ENCODE measurements around the gene PRDM9.
"Not testable (repeated sequence)": the region's sequence is repeated elsewhere in the genome, so short reads cannot be mapped to it uniquely, and the experiment has no call there.

PRDM9 gene

DNA sequence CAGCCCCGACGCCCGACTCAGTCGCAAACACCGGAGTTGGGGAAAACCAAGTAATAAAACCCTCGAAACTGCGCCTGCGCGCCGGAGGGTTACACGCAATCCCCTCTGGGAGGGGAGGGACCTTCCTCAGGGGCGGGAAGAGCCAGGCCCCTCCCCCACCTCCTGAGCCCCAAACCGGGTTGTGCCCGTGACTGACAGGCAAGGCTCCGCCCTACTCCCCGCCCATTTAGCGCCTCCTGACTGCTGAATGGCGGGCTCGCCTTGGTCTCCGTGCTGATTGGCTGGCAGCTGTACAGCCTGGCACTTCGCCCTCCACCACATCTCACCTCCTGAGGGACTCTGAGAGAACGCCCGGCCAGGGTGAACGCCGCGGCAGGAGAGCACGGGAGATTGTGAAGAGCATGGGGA lies at the start of gene PRDM9:
Gene PRDM9 (plus strand): TSS at position 332 of the 408 bp plus-strand sequence. CDS start 1,425 bp downstream, outside the sequence.
- peak; percentile 69 for FAIRE-seq

DNA sequence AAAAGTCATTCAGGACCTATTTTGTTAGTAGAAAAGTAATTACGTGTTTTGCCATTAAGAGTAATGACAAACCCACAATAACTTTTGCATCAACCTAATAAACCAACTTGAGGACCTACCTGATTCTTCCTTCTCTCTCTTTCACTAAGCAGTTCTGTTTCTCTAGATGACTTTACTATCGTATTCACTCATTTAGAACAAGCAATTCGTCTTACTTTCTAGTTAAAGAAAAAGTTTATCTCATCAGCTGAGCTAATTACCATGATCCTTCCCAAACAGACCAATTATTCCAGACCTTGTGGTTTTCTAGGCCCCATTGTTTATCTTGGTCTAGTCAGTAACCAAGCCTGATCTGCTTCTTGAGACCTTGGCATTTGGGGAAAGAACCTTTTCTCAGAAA lies 49.6 kb upstream of the PRDM9 start:
- no peak for FAIRE-seq

More for the DNA sequence above, at the start of gene PRDM9:
- DNase-seq (ENCODE audit: insufficient read length, low spot score), result peak; percentile 62

DNA sequence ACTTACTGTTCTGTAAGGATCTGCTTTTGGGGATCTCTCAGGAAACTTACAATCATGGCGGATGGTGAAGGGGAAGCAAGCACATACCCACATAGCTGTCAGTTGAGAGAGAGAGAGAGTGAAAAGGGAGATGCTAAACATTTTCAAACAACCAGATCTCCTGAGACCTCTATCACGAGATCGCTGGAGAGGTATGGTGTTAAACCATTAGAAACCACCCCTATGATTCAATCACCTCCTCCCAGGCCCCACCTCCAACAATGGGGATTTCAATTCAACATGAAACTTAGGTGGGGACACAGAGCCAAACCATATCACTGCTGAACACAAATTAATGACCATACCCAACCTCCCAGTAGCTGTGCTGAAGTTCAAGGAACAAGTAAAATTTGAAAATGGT lies 48.2 kb upstream of the PRDM9 start:
- peak; percentile 23 for FAIRE-seq
- no peak for DNase-seq (ENCODE audit: insufficient read length, low spot score)

More for the DNA sequence above, 49.6 kb upstream of the PRDM9 start:
- DNase-seq (ENCODE audit: insufficient read length, low spot score), result no peak

DNA sequence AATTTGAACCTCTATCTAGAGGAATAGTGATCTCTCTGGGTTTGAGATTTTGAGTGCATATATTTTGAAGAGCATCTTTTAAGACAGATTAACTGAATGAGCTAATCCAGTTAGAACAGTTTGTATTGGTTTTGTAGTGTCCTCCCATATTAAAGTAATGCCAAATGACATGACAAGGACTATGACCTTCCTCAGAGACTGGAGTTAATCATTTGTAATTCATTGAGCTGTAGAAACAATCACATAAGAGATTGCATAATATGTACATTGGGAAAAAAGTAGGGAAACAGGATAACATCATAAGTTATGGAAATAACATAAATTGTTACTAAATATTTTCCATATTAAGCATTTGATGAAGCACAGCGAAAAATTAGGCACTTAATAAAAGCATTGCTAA lies 45.8 kb upstream of the PRDM9 start:
- no peak for FAIRE-seq
- DNase-seq (ENCODE audit: insufficient read length, low spot score), result no peak

DNA sequence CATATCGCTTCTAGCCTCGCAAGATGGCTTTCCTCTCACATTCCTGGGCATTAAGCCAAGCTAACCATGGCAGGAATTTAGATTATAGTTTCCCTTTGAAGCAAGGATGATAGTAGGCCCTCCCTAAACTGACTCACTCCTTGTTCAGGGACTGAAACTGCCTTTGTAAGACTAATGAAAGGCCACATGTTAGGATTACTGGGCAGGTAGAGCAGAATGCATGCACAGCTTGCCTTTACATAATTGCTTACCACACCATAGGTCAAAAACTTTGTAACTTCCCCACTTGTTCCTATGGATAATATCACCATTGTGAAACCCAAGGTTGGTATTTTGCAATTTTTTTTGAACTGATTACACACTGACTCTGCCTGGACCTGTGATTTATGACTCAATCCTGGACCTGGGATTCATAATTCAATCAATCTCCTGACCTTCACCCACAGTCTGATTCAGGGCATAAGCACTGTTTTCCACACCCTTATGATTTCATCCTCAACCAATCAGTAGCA lies 41.0 kb upstream of the PRDM9 start:
- DNase-seq (ENCODE audit: insufficient read length, low spot score) (peak; percentile 55), FAIRE-seq (peak; percentile 91)

DNA sequence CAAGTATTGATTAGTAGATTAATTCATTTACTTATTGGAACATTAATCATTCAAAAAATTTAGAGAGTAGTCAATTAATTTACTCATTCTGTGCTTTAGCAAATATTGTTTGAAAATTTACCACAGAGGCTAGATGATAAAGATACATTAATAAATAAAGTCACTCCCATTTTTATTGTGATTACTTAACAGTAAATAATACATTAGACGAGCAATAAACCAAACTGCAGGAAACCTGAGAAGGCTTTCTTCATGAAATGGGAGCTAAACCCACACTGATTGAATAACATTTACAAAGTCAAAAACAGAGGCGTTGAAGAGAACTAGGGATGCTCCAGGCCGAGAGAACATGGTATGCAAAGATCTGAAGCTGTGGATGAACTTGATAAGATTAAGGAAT lies 38.8 kb upstream of the PRDM9 start:
- FAIRE-seq, result no peak
- no peak for DNase-seq (ENCODE audit: insufficient read length, low spot score)

DNA sequence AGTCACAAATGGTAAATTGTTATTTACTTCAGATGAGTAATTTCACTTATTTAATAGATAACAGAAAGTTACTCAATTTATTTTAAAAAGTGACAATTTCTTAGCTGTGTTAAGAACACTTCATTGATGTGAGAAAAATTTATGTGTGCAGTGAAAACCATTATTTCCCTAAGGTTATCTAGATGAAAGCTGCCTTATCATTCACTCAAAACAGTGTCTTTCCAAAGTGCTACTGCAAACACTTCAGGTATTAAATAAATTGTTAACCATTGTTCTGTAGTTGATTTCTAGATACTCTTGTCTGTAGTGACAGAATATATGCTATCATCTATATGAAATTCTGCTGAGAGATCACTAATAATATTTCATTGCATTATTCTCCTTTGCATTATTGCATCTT lies 33.5 kb upstream of the PRDM9 start:
- no peak for FAIRE-seq
- DNase-seq (ENCODE audit: insufficient read length, low spot score), result no peak

DNA sequence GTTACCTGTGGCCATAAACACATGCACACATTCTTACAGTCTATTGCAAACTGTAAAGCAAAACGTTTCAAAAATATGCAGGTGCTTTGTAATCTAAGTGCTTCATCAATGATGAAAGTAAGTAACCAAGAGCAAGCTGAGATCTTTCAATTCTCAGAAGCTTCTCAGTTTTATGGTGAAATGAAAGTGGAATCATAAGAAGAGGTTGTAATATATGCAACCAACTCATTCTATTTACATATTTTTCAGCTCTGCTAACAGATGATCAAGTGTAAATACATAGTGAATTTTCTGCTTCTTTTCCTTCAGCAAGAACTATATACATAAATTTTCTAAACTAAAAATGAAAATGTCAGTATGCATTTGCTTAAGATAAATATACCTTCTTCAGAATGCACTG lies 33.1 kb upstream of the PRDM9 start:
- DNase-seq (ENCODE audit: insufficient read length, low spot score), result no peak
- no peak for FAIRE-seq

DNA sequence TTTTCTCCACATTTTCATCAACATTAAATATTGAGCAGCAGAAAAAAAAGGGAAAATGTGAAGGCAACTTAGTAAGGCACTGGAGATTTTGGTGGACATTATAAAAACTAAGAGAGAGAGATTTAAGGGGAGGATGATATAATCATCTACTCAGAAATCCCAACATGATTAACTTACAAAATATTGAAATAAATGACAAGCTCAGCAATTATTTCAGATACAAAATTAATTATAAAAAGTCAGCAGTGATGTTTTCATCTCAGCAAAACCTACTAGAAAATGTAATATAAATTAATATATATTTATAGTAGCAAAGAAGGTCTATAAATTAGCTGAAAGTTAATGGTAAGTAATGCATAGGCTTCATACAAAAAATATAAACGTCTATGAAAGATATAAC lies 30.8 kb upstream of the PRDM9 start:
- DNase-seq (ENCODE audit: insufficient read length, low spot score) (no peak), FAIRE-seq (no peak)

DNA sequence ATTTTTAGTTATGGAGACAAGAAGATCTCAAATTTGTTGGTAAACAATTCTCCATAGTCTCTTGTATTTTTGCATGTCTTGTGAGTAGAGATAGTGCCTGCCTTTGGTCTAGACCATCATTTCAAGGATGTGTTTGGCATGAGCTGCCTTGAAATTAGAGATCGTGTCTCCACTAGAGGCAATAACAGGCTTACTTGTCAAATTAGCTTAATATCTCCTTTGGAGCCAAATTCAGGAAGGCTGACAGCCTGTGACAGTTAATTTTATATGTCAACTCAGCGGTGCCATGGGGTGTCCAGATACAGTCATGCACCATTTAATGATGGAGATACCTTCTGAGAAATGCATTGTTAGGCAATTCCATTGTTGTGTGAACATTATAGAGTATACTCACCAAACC lies 24.8 kb upstream of the PRDM9 start:
- FAIRE-seq (peak; percentile 65), DNase-seq (ENCODE audit: insufficient read length, low spot score) (no peak)

DNA sequence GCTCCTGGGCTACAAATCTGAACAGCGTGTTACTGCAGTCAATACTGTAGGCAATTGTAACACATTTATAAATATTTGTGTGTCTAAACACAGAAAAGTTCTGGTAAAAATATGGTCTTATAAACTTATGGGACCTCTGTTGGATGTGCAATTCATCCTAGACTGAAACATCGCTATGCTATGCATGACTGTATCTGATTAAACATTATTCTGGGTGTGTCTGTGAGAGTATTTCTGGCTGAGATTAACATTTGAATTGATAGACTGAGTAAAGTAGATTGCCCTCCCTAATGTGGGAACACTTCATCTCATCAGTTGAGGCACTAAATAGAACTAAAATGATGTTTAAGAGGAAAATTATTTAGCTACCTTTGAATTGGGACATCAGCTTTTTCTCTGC lies 24.3 kb upstream of the PRDM9 start:
- DNase-seq (ENCODE audit: insufficient read length, low spot score), result no peak
- FAIRE-seq, result no peak

DNA sequence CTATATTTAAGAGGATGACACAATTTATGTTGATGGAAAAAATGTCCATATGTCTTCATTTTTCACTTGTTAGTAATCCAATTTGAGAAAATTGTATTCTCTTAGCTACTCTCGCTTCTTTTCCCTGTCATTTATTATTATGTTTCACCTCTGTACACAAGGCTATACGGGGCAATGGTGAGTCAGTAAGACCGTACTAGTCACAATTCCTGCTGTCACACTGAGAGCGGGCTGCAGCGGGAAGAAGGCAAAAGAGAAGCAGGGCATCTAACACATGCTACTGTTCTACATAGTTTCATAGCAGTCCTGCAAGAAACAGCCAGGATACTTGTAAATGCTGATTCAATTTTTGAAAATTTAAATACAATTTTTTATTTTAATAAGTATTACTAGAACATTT lies 23.3 kb upstream of the PRDM9 start:
- DNase-seq (ENCODE audit: insufficient read length, low spot score), result no peak
- FAIRE-seq, result no peak

DNA sequence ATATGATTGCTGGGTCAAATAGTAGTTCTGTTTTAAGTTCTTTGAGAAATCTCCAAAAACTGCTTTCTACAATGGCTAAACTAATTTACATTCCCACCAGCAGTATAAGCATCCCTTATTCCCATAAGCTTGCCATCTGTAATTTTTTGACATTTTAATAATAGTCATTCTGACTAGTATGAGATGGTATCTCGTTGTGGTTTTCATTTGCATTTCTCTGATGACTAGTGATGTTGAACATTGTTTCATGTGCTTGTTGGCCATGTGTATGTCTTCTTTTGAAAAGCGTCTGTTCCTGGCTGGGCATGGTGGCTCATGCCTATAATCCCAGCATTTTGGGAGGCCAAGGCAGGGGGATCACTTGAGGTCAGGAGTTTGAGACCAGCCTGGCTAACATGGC lies 21.2 kb upstream of the PRDM9 start:
- FAIRE-seq, result not testable (repeated sequence)

DNA sequence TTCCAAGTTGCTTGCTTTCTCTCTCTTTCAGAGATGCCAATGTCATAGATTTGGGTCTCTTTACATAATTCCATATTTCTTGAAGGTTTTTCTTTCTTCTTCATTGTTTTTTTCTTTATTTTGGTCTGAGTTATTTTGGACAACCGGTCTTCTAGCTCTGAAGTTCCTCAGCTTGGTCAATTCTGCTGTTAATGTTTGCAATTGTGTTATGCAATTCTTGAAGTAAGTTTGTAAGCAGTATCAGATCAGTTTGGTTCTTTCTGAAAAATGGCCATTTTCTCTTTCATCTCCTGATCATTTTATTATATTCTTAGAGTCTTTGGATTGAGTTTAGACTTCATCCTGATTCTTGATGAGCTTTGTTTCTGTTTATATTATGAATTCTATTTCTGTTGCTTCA lies 16.4 kb upstream of the PRDM9 start:
- FAIRE-seq (no peak), DNase-seq (ENCODE audit: insufficient read length, low spot score) (no peak)

More for the DNA sequence above, 21.2 kb upstream of the PRDM9 start:
- not testable (repeated sequence) for DNase-seq (ENCODE audit: insufficient read length, low spot score)

DNA sequence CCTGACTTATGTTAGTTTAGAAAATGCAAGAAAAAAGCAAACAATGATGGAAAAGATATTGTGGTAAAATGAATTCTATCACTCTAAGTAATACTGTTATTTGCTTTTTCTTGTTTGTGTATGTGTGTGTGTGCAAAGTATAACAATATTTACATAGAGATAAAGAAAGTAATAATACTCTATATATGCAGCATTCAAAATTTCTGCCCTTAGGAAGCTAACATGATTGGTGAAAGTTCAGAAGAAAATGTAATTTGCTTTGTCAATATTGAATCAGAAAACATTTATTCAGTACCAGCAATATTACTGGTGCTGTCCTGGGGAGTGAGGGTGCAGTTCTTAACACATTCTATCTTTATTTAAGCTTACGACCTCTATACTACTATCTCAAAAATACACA lies 12.9 kb upstream of the PRDM9 start:
- no peak for DNase-seq (ENCODE audit: insufficient read length, low spot score)
- no peak for FAIRE-seq

DNA sequence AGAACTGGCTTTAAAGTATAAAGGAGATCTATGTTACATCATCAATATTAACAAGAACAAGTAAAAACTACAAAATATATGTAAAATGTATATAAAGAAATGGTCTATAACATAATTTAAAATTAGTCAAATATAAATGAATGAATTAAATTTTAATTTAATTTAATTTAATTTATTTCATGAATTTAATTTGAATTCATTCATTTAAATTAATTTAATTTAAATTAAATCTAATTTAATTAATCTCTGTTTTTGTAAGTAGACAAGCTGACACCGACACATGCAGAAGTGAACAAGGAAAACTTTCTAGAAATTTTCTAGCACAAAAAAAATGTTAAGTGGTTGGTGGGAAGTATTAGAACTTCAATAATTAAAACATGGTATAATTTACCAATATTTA lies 10.8 kb upstream of the PRDM9 start:
- no peak for DNase-seq (ENCODE audit: insufficient read length, low spot score)
- no peak for FAIRE-seq

DNA sequence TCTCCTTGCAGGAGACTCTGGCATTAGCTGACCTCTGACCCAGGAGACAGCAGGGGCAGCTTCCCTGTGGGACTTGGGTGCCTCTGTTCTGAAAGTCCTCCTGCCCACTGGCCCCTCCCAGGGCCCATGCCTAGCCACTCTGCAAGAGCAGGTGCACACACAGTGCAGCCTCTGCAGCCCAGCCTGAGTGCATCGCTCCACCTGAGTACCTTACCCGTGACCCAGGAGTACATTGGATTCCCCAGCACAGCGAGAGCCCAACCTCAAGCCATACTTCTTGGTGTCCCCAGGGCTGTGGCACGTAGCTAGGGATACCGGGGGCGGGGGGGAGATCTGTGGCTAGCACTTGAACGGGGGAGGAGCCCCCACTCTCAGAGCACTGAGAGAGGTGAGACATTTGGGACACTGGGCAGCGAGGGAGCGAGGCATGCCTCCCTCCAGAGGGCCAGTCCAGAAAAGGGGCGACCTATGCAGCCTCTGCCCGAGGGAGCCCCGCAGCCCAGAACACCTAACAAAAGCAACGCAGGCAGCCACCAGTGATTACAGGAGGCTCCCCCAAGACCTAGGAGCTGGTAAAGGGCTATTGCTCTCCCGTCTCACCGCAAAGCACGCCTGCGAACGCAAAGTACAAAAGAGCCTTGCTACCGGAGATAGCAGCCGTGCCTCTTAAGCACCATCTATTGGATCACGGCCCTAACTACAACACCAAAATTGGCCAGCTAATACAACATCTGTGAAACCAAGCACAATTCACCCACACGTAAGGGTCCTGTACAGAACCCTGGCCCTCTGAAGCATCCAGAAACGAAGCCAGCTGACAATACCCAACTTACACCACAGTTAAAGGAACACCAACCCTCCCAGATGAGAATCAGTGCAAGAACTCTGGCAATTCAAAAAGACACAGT lies 826 bp upstream of the PRDM9 start:
- FAIRE-seq, result peak; percentile 86
- peak; percentile 22 for DNase-seq (ENCODE audit: insufficient read length, low spot score)

DNA sequence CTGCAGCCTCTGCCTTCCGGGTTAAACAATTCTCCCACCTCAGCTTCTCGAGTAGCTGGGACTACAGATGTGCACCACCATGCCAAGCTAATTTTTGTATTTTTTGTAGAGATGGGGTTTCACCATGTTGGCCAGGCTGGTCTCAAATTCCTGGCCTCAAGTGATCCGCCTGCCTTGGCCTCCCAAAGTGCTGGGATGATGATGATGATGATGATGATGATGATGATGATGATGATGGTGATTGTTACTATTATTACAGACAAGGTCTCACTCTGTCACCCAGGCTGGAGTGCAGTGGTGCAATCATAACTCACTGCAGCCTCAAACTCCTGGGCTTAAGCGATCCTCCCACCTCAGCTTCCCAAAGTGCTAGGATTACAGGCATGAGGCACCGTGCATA lies 3.0 kb downstream of the PRDM9 start:
- DNase-seq (ENCODE audit: insufficient read length, low spot score); FAIRE-seq: not testable (repeated sequence)

DNA sequence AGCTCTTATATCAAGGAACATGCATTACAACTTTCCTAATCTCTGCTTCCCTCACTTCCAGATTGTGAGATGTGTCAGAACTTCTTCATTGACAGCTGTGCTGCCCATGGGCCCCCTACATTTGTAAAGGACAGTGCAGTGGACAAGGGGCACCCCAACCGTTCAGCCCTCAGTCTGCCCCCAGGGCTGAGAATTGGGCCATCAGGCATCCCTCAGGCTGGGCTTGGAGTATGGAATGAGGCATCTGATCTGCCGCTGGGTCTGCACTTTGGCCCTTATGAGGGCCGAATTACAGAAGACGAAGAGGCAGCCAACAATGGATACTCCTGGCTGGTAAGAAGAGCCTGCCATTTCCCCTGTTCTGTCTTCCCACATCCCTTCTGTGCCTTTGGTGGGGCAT lies 15.1 kb downstream of the PRDM9 start:
- no peak for DNase-seq (ENCODE audit: insufficient read length, low spot score)
- FAIRE-seq, result no peak

DNA sequence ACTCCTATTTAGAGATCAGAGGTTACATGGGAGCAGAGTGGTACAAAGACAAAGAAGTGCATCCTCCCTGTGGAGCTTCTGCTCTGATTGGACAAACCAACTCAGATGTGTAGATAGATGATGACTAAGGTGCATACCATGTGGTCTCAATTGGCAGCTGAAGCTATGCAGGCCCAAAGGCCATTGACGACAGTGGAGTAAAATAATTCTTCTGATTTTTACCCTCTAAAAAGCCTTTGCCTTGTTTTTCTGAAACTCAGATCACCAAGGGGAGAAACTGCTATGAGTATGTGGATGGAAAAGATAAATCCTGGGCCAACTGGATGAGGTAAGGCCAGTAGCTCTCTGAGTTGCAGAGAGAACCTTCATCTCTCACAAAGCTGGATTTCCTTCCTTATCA lies 15.6 kb downstream of the PRDM9 start:
- no peak for FAIRE-seq
- no peak for DNase-seq (ENCODE audit: insufficient read length, low spot score)

DNA sequence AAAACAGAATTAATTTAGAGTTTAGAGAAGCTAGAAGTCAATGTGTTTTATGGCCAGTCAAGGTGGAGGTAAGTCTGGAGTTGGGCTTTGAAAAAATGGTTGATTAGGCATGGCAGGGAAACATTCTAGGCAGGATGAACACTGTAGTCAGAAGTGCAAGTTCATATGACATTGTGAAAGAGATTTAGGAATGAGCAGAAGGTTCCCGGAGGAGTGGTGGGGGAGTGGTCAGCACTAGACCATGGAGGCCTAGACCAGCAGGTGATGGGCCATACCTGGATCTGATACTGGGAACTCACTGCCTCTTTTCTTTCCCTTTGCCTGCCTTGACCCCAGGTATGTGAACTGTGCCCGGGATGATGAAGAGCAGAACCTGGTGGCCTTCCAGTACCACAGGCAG lies 16.6 kb downstream of the PRDM9 start:
- DNase-seq (ENCODE audit: insufficient read length, low spot score), result no peak
- no peak for FAIRE-seq

DNA sequence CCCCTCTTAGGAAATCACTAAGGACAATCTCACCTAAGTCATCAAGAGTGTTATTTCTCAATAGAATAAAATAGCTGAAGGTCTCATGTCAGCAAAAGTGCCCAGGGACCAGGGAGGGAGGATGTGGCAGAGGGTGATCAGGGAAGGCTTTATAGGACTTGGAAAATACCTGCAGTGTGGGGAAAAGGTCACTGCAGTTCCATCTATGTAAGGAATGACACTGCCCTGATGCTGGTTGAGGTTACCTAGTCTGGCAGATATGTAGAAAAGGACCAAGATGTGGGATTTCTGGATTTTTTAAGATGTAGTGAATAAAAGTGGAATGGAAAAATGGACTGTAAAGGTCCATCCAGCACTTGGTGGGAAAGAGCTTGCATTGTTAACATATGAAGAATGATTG lies 18.3 kb downstream of the PRDM9 start:
- FAIRE-seq (no peak), DNase-seq (ENCODE audit: insufficient read length, low spot score) (no peak)
